Measurements from ENCODE around the gene DMRT3. TPM values are rescaled to one million over a fixed set of nuclear protein-coding genes. Genes with fewer than 3 reads are reported as not detected.

DMRT3 gene
- total RNA-seq, 4 donors from 2014 or later = 0.55 TPM; not detected in 3

GRCh38 chr9:952546-952945 lies 23.9 kb upstream of the DMRT3 start:
- DNase-seq (ENCODE audit: low spot score in 2 of 2) = no peak
- intact Hi-C loops (cut with DNase I; ENCODE audit: low total_unique reads) = no loop called here
- TF ChIP-seq CTCF (IDR thresholded peaks at IDR 0.05) = no peak
- TF ChIP-seq POLR2A (IDR thresholded peaks at IDR 0.05) = no peak
- no peak overlapping the region for H3K4me3 ChIP-seq (ENCODE audit: low read depth, poor library complexity, severe bottlenecking)
- 64 to 69% methylated on average over 4 of the region's 4 CpGs for WGBS, 2 donors

DNA sequence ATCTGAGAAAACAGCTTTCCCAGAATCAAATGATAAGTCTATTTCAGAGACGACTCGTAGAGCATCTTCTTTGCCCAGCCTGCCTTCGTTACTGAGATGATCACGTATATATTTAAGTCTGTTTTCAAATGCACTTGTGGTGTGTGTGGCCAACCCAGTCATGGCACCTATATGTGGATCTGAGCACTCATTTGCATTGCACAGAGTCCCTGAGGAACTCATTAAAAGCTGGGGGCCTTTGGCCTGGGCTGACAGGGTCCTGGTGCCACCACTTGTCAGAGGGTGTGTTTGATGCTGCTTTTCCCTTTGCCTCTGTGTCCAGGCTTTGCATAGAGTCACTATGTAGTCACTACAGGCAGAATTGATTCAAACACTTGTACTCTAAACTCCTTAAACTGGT lies 17.4 kb upstream of the DMRT3 start:
- no peak overlapping the region for H3K4me3 ChIP-seq (ENCODE audit: low read depth, poor library complexity, severe bottlenecking)
- intact Hi-C loops (cut with DNase I; ENCODE audit: low total_unique reads) = no loop called here
- DNase-seq (ENCODE audit: low spot score in 2 of 2) = no peak
- 70 to 88% methylated on average over 4 of the region's 4 CpGs for WGBS, 2 donors
- TF ChIP-seq POLR2A (IDR thresholded peaks at IDR 0.05) (no peak), CTCF (IDR thresholded peaks at IDR 0.05) (no peak)

DNA sequence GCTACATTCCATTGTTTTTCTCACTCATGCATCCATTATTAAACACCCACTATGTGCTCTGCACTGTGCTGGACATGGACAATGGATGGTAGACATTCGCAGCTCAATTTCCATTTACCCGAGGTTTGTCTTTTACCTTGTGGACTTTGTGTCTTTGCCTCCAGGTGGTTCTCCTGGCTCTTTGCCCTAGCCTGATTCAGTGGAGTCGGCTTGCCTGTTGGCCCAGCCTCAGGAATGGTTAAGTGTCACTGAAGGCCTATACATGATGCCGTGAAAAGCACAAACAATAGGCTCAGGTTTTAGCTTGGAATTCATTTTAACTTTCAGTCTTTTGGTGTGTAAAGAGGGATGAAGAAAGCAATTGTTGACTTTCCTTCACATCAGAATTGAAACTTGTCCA lies 16.5 kb upstream of the DMRT3 start:
- intact Hi-C loops (cut with DNase I; ENCODE audit: low total_unique reads) = no loop called here
- WGBS, 2 donors = 54 to 72% methylated on average over 4 of the region's 4 CpGs
- TF ChIP-seq POLR2A (IDR thresholded peaks at IDR 0.05) (no peak), CTCF (IDR thresholded peaks at IDR 0.05) (no peak)
- no peak for DNase-seq (ENCODE audit: low spot score in 2 of 2)
- H3K4me3 ChIP-seq (ENCODE audit: low read depth, poor library complexity, severe bottlenecking) = no peak overlapping the region

DNA sequence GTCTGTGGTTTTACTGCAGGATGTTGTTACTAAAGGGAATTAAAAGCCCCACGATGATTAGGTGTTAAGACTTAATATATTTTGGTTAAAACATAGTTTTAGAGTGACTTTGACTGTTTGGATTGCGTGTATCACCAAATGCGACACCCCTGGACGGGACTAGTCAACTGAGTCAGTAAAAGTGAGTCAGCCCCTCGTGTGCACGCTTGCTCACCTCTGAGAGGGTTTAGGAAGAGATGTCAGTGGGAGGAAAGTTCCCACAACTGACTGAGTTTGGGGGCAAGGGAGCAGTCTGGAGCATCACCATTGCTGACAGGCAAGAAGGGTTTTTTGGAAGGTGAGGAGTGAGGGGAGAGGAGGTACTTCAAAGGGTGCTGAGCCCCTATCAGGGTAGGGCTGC lies 14.4 kb upstream of the DMRT3 start:
- H3K4me3 ChIP-seq (ENCODE audit: low read depth, poor library complexity, severe bottlenecking) = no peak overlapping the region
- TF ChIP-seq POLR2A (IDR thresholded peaks at IDR 0.05) = no peak
- no peak for TF ChIP-seq CTCF (IDR thresholded peaks at IDR 0.05)
- no peak for DNase-seq (ENCODE audit: low spot score in 2 of 2)
- intact Hi-C loops (cut with DNase I; ENCODE audit: low total_unique reads) = no loop called here
- 67 to 70% methylated on average over 6 of the region's 6 CpGs for WGBS, 2 donors

DNA sequence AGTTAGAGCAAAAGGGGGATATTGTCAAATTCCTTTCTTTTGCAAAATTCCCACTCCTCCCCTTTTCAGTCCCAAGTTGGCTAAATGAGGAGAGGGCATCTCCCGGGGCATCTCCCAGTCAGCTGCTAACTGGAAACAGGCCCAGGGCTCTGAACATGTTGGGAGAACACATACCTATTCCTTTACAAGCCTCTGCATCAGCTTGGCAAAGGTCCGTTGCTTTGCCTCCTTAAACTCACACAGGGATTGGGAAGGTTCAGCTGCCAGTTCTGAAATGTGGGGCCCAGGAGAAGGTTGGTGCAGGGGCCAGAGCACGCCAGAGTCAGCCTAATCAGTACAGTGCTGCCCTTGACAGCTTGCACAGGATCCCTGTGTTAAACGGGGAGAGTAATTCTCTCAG lies 11.0 kb upstream of the DMRT3 start:
- H3K4me3 ChIP-seq (ENCODE audit: low read depth, poor library complexity, severe bottlenecking) = no peak overlapping the region
- TF ChIP-seq POLR2A (IDR thresholded peaks at IDR 0.05) (no peak), CTCF (IDR thresholded peaks at IDR 0.05) (no peak)
- intact Hi-C loops (cut with DNase I; ENCODE audit: low total_unique reads) = no loop called here
- WGBS, 2 donors = 16 to 21% methylated on average over 3 to 4 of the region's 4 CpGs
- DNase-seq (ENCODE audit: low spot score in 2 of 2) = no peak

- WGBS, 2 donors = 27 to 32% methylated on average over 3 of the region's 3 CpGs
- intact Hi-C loops (cut with DNase I; ENCODE audit: low total_unique reads) = no loop called here
- H3K4me3 ChIP-seq (ENCODE audit: low read depth, poor library complexity, severe bottlenecking) = no peak overlapping the region
- no peak for TF ChIP-seq POLR2A (IDR thresholded peaks at IDR 0.05)
- no peak for TF ChIP-seq CTCF (IDR thresholded peaks at IDR 0.05)
- DNase-seq (ENCODE audit: low spot score in 2 of 2) = no peak
Observed at GRCh38 chr9:966870-967269, 9.6 kb upstream of the DMRT3 start.
